MM.1S (cell line): ENCODE data around the gene SEC22C.
"Not testable (repeated sequence)": the region's sequence is repeated elsewhere in the genome, so short reads cannot be mapped to it uniquely, and the experiment has no call there.

Experiments used
- DNase-seq: peaks from one replicate; pipeline ENCODE4 v3.0.0-alpha.2; 2015
- H2AFZ ChIP-seq: fragments of 300-600 bp; sonication (generic); 2 replicates; pipeline ENCODE4 v1.6.0; 2016; ENCODE audit warnings: antibody characterized with exemption, low read length
- H3F3A ChIP-seq: fragments of 300-600 bp; sonication (generic); 2 replicates; pipeline ENCODE4 v1.6.1; 2016; ENCODE audit warnings: mild to moderate bottlenecking, antibody characterized with exemption, low read length, moderate library complexity, mixed read lengths; ENCODE audit not compliant: insufficient read depth
- H3K27ac ChIP-seq: fragments of 300-600 bp; sonication (generic); 2 replicates; pipeline ENCODE4 v1.5.1; 2016; ENCODE audit warnings: mild to moderate bottlenecking, low read length
- H3K27me3 ChIP-seq: fragments of 300-600 bp; sonication (generic); replicated peaks from 2 replicates; pipeline ENCODE4 v1.6.0; 2016; ENCODE audit warnings: low read length; ENCODE audit not compliant: insufficient read depth
- H3K36me3 ChIP-seq: fragments of 300-600 bp; sonication (generic); replicated peaks from 2 replicates; pipeline ENCODE4 v1.6.1; 2016; ENCODE audit warnings: mild to moderate bottlenecking, low read length, mixed read lengths; ENCODE audit not compliant: insufficient read depth
- H3K4me1 ChIP-seq: fragments of 300-600 bp; sonication (generic); 2 replicates; pipeline ENCODE4 v1.6.1; 2016; ENCODE audit warnings: low read length, mixed read lengths
- H3K4me2 ChIP-seq: fragments of 300-600 bp; sonication (generic); 2 replicates; pipeline ENCODE4 v1.6.0; 2016; ENCODE audit warnings: low read depth, low read length
- H3K4me3 ChIP-seq: fragments of 300-600 bp; sonication (generic); 2 replicates; pipeline ENCODE4 v1.5.1; 2016; ENCODE audit warnings: low read length, mixed read lengths
- H3K79me2 ChIP-seq: fragments of 300-600 bp; sonication (generic); 2 replicates; pipeline ENCODE4 v1.6.1; 2016; ENCODE audit warnings: mixed run types, low read length, mixed read lengths
- H3K9ac ChIP-seq: fragments of 300-600 bp; sonication (generic); 2 replicates; pipeline ENCODE4 v1.6.1; 2016; ENCODE audit warnings: low read length, mixed read lengths
- H3K9me2 ChIP-seq: fragments of 300-600 bp; sonication (generic); replicated peaks from 2 replicates; pipeline ENCODE4 v1.6.1; 2016; ENCODE audit warnings: mild to moderate bottlenecking, low read length, mixed read lengths; ENCODE audit not compliant: insufficient read depth
- H3K9me3 ChIP-seq: fragments of 300-600 bp; sonication (generic); replicated peaks from 2 replicates; pipeline ENCODE4 v1.6.1; 2016; ENCODE audit warnings: mild to moderate bottlenecking, low read length, mixed read lengths; ENCODE audit not compliant: insufficient read depth
- H4K20me1 ChIP-seq: fragments of 300-600 bp; sonication (generic); 2 replicates; pipeline ENCODE4 v1.6.1; 2016; ENCODE audit warnings: mild to moderate bottlenecking, low read length, moderate library complexity, mixed read lengths; ENCODE audit not compliant: insufficient read depth
- CTCF ChIP-seq: fragments of 300-600 bp; sonication (generic); IDR thresholded peaks from 2 replicates; pipeline ENCODE4 v1.5.1; 2016; ENCODE audit warnings: antibody characterized with exemption, low read length, mixed read lengths
- EZH2 ChIP-seq: fragments of 300-600 bp; sonication (generic); optimal IDR thresholded peaks from 2 replicates; pipeline ENCODE3; 2017; ENCODE audit warnings: low read depth, mild to moderate bottlenecking, antibody characterized with exemption, low read length, mixed read lengths
- EZH2phosphoT487 ChIP-seq: fragments of 300-600 bp; sonication (generic); IDR thresholded peaks from 2 replicates; pipeline ENCODE4 v1.6.1; 2018; ENCODE audit warnings: antibody characterized with exemption, low read length

SEC22C gene

GRCh38 chr3:42588625-42589024, 6.9 kb upstream of the SEC22C start:
- H2AFZ ChIP-seq, result no peak overlapping the region
- no peak overlapping the region for H3K4me3 ChIP-seq
- peaks cover 21% of the 10 kb centered on the region for H3K4me1 ChIP-seq
- H3K9me2 ChIP-seq, result no peaks in the 10 kb centered on the region
- no peak overlapping the region for H3K27ac ChIP-seq
- H3K27me3 ChIP-seq, result no peaks in the 10 kb centered on the region
- no peaks in the 10 kb centered on the region for H3K9me3 ChIP-seq
- H3K4me2 ChIP-seq, result no peak overlapping the region
- H3K9ac ChIP-seq, result no peak overlapping the region
- DNase-seq, result no peak
- peaks cover 10% of the 10 kb centered on the region for H3F3A ChIP-seq
- TF ChIP-seq EZH2phosphoT487, result no peak
- peaks cover 3% of the 10 kb centered on the region; the same call in 1 of the 2 replicates for H3K36me3 ChIP-seq
- H4K20me1 ChIP-seq, result no peaks in the 10 kb centered on the region
- H3K79me2 ChIP-seq, result peaks cover 32% of the 10 kb centered on the region

DNA sequence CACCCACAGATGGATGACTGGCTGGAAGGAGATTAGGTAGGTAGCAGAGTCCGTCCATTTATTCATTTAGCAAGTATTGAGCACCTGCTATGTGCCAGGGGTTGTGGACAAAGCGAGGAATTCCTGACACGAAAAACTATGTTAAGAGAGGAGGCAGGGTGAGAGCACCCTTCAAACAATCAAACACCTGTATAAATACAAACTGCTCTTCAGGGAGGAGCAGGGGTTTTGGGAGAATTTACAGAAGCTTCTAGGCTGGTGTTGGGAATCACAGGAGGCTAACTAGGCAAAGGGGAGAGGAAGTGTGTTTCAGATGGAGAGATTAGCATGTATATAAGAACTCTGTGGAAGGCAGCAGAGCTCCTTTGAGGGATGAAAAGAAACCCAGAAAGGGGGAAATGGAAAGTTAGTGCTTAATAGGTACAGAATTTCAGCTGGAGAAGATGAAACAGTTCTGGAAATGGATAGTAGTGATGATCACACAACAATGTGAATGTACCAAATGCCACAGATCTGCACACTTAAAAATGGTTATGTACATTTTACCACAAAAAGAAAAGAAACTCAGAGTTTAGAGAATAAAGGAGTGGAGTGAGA, 805 bp upstream of the SEC22C start:
- Histone ChIP-seq H3K9ac (peak overlapping the region; percentile 96), H3K36me3 (no peaks in the 10 kb centered on the region), H3K79me2 (peaks cover 48% of the 10 kb centered on the region), H3K27me3 (no peaks in the 10 kb centered on the region), H3K9me2 (no peaks in the 10 kb centered on the region), H3F3A (peaks cover 19% of the 10 kb centered on the region), H3K27ac (peak overlapping the region; percentile 99), H3K9me3 (no peaks in the 10 kb centered on the region), H3K4me3 (peak overlapping the region; percentile 94), H4K20me1 (no peaks in the 10 kb centered on the region), H3K4me2 (peak overlapping the region; percentile 84), H3K4me1 (peaks cover 19% of the 10 kb centered on the region), H2AFZ (peak overlapping the region; percentile 90)
- no peak for DNase-seq
- no peak for TF ChIP-seq EZH2
- no peak for TF ChIP-seq EZH2phosphoT487
- TF ChIP-seq CTCF, result no peak

DNA sequence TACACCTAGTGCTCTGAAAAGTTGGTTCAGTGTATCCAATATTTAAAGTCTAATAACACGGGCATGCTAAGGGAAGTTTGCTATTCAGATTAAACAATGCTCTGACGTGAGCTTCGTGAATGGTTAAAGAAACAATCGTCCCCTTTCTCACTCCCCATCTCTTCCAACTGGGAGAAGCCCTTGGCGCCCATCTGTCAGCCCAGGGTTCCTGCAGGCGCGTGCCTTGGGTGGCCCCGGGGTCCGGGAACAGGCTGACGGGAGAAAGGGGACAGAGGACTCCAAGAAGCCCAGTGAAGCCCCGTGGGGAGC, 413 bp downstream of the SEC22C start:
- no peaks in the 10 kb centered on the region for H3K9me3 ChIP-seq
- H3K79me2 ChIP-seq, result peaks cover 57% of the 10 kb centered on the region
- H3K36me3 ChIP-seq, result no peaks in the 10 kb centered on the region
- peaks cover 19% of the 10 kb centered on the region for H3K4me1 ChIP-seq
- no peaks in the 10 kb centered on the region for H3K9me2 ChIP-seq
- no peaks in the 10 kb centered on the region for H3K27me3 ChIP-seq
- peak overlapping the region; percentile 96 for H3K9ac ChIP-seq
- H3K27ac ChIP-seq, result peak overlapping the region; percentile 99
- no peaks in the 10 kb centered on the region for H4K20me1 ChIP-seq
- peak overlapping the region; percentile 67 for H3K4me2 ChIP-seq
- DNase-seq, result no peak
- H3F3A ChIP-seq, result peaks cover 19% of the 10 kb centered on the region
- peak overlapping the region; percentile 90 for H2AFZ ChIP-seq
- H3K4me3 ChIP-seq, result peak overlapping the region; percentile 94
- no peak for TF ChIP-seq CTCF
- no peak for TF ChIP-seq EZH2phosphoT487
- no peak for TF ChIP-seq EZH2

DNA sequence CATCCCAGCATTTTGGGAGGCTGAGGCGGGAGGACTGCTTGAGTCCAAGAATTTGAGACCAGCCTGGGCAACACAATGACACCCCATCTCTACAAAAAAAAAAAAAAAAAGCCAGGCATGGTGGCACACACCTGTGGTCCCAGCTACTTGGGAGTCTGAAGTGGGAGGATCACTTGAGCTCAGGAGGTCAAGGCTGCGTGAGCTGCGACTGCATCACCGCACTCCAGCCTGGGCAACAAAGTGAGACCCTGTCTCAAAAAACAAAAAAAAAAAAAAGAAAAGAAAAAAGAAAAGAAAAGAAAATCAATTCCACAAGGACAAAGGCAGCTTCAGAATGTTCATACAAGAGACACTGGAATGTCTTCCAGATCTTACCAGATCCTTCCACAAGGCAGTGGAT, 2.4 kb downstream of the SEC22C start:
- Histone ChIP-seq H3K4me1 (peaks cover 19% of the 10 kb centered on the region), H3F3A (peaks cover 19% of the 10 kb centered on the region), H3K79me2 (peaks cover 73% of the 10 kb centered on the region)
- H4K20me1 ChIP-seq, H2AFZ ChIP-seq, H3K9me2 ChIP-seq, H3K9me3 ChIP-seq, H3K4me2 ChIP-seq, H3K36me3 ChIP-seq, H3K27ac ChIP-seq, H3K4me3 ChIP-seq, DNase-seq, H3K9ac ChIP-seq, H3K27me3 ChIP-seq: not testable (repeated sequence)
